Sigmoid colon (tissue), 4 donors: ENCODE data around the gene GRIK1.

Experiments
- POLR2AphosphoS5 ChIP-seq, 4 donors: sonication (generic); formaldehyde crosslinking; IDR thresholded peaks; one replicate each; pipeline ENCODE4 v1.6.1; 2017; ENCODE audit warnings: antibody characterized with exemption in 4 of 4
- TF ChIP-seq, protein P1 (sequence below), 4 experiments: fragments of 450-650 bp in 3 of 4; fragments of 200-600 bp in 1 of 4; IDR thresholded peaks; one replicate each; pipeline ENCODE4 v1.5.1; 2016 to 2019; ENCODE audit warnings: antibody characterized with exemption in 4 of 4, mild to moderate bottlenecking in 3 of 4, moderate library complexity in 2 of 4

- TF ChIP-seq POLR2AphosphoS5 (IDR thresholded peaks at IDR 0.05) = no peak
- TF ChIP-seq, protein P1, sequence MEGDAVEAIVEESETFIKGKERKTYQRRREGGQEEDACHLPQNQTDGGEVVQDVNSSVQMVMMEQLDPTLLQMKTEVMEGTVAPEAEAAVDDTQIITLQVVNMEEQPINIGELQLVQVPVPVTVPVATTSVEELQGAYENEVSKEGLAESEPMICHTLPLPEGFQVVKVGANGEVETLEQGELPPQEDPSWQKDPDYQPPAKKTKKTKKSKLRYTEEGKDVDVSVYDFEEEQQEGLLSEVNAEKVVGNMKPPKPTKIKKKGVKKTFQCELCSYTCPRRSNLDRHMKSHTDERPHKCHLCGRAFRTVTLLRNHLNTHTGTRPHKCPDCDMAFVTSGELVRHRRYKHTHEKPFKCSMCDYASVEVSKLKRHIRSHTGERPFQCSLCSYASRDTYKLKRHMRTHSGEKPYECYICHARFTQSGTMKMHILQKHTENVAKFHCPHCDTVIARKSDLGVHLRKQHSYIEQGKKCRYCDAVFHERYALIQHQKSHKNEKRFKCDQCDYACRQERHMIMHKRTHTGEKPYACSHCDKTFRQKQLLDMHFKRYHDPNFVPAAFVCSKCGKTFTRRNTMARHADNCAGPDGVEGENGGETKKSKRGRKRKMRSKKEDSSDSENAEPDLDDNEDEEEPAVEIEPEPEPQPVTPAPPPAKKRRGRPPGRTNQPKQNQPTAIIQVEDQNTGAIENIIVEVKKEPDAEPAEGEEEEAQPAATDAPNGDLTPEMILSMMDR (IDR thresholded peaks at IDR 0.05) = no peak
Measured at GRCh38 chr21:29689753-29690152, 250.0 kb downstream of the GRIK1 start.
